ENCODE results near the gene PSRC1.

DNA sequence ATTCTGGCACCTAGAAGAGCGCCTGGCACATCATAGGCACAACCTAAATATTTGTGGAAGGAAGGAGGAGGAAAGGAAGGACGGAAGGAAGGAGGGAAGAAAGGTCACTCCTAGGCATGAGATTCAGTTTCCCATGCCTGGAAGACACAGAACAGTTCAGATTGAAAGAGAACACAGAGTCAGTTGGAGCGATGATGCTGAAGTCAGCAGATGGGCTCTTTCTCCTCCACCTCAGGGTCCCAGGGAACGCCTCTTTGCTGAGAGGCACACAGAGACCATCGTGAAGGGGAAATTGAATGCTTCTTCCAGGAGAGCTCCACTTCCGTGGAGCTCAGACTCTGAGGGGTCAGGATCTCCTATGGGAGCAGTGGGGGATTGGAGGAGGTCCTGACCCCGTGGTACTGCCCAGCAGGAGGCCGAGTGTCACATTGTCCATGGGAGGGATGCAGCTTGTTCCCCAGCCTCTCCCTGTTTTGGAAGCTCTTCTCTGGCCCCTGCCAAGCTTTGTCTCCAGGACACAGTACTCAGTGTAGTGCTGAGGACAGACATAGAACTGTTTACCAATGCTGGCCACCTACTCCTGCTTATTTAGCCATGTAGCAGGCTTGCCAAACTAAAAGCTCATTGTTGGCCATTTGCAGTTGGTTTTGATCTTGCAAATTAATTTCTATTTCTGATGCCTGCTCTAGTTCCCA, 21.4 kb upstream of the PSRC1 start:
- TF ChIP-seq, protein P1, sequence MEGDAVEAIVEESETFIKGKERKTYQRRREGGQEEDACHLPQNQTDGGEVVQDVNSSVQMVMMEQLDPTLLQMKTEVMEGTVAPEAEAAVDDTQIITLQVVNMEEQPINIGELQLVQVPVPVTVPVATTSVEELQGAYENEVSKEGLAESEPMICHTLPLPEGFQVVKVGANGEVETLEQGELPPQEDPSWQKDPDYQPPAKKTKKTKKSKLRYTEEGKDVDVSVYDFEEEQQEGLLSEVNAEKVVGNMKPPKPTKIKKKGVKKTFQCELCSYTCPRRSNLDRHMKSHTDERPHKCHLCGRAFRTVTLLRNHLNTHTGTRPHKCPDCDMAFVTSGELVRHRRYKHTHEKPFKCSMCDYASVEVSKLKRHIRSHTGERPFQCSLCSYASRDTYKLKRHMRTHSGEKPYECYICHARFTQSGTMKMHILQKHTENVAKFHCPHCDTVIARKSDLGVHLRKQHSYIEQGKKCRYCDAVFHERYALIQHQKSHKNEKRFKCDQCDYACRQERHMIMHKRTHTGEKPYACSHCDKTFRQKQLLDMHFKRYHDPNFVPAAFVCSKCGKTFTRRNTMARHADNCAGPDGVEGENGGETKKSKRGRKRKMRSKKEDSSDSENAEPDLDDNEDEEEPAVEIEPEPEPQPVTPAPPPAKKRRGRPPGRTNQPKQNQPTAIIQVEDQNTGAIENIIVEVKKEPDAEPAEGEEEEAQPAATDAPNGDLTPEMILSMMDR (IDR thresholded peaks at IDR 0.05): no peak
- peak; percentile 23 to 57 for TF ChIP-seq POLR2AphosphoS5 (IDR thresholded peaks at IDR 0.05)
